GM23248 (cell line): ENCODE measurements around the gene CASQ1. TPM values are rescaled to one million over a fixed set of nuclear protein-coding genes. Genes with fewer than 3 reads are reported as not detected.
A peak's percentile ranks its signal among the peaks of the same experiment; 100 is the strongest.

Experiments
- DNase-seq: peaks from one replicate; pipeline ENCODE4 v3.0.0-alpha.2; 2015
- H2AFZ ChIP-seq: fragments of 200-600 bp; sonication (generic); 2 replicates; pipeline ENCODE4 v1.6.1; 2016; ENCODE audit warnings: antibody characterized with exemption
- H3F3A ChIP-seq: fragments of 200-600 bp; sonication (generic); 2 replicates; pipeline ENCODE4 v1.6.1; 2016; ENCODE audit warnings: mild to moderate bottlenecking, antibody characterized with exemption, mixed run types; ENCODE audit not compliant: insufficient read depth
- H3K27ac ChIP-seq: fragments of 200-600 bp; sonication (generic); 2 replicates; pipeline ENCODE4 v1.5.1; 2016; ENCODE audit warnings: mild to moderate bottlenecking
- H3K27me3 ChIP-seq: fragments of 200-600 bp; sonication (generic); replicated peaks from 2 replicates; pipeline ENCODE4 v1.6.1; 2016; ENCODE audit warnings: mild to moderate bottlenecking; ENCODE audit not compliant: insufficient read depth
- H3K36me3 ChIP-seq: fragments of 200-600 bp; sonication (generic); 2 replicates; pipeline ENCODE4 v1.6.1; 2016; ENCODE audit warnings: low read depth, mild to moderate bottlenecking
- H3K4me1 ChIP-seq: fragments of 200-600 bp; sonication (generic); 2 replicates; pipeline ENCODE4 v1.6.1; 2016; ENCODE audit warnings: mild to moderate bottlenecking; ENCODE audit not compliant: insufficient read depth
- H3K4me2 ChIP-seq: fragments of 200-600 bp; sonication (generic); one replicate; pipeline ENCODE4 v1.6.1; 2016; ENCODE audit warnings: mild to moderate bottlenecking; ENCODE audit not compliant: unreplicated experiment
- H3K4me3 ChIP-seq: fragments of 200-600 bp; sonication (generic); 2 replicates; pipeline ENCODE4 v1.5.1; 2016; ENCODE audit warnings: mild to moderate bottlenecking
- H3K79me2 ChIP-seq: fragments of 200-600 bp; sonication (generic); 2 replicates; pipeline ENCODE4 v1.6.1; 2016; ENCODE audit warnings: mild to moderate bottlenecking; ENCODE audit not compliant: insufficient read depth
- H3K9ac ChIP-seq: fragments of 200-600 bp; sonication (generic); 2 replicates; pipeline ENCODE4 v1.6.1; 2016; ENCODE audit warnings: mild to moderate bottlenecking
- H3K9me2 ChIP-seq: fragments of 200-600 bp; sonication (generic); 2 replicates; pipeline ENCODE4 v1.6.1; 2016; ENCODE audit warnings: mixed run types, mild to moderate bottlenecking, moderate library complexity; ENCODE audit not compliant: insufficient read depth
- H3K9me3 ChIP-seq: fragments of 200-600 bp; sonication (generic); one replicate; pipeline ENCODE4 v1.6.1; 2017; ENCODE audit warnings: low read depth
- H4K20me1 ChIP-seq: fragments of 200-600 bp; sonication (generic); 2 replicates; pipeline ENCODE4 v1.6.0; 2016; ENCODE audit not compliant: insufficient read depth
- EZH2 ChIP-seq: fragments of 200-600 bp; sonication (generic); IDR thresholded peaks from 2 replicates; pipeline ENCODE4 v1.6.1; 2018; ENCODE audit warnings: antibody characterized with exemption, mild to moderate bottlenecking; ENCODE audit not compliant: insufficient read depth, poor library complexity, severe bottlenecking
- EZH2phosphoT487 ChIP-seq: fragments of 200-600 bp; sonication (generic); IDR thresholded peaks from 2 replicates; pipeline ENCODE4 v1.6.1; 2018; ENCODE audit warnings: antibody characterized with exemption, moderate library complexity, mild to moderate bottlenecking, low read depth; ENCODE audit not compliant: insufficient read depth
- WGBS, 2 experiments: methylation state at CpG; one replicate each; pipeline ENCODE4 v1.1.6; 2015 to 2017; ENCODE audit warnings: low lambda C conversion rate in 2 of 2, low coverage in 1 of 2; ENCODE audit errors: missing lambda C conversion rate in 2 of 2; 5-methylcytosine and 5-hydroxymethylcytosine counted together
- in situ Hi-C: fragments of 300-500 bp; cut with MboI; formaldehyde crosslinking; loops from 2 replicates; pipeline ENCODE4 v1.15.0; 2020
- polyA plus RNA-seq: library from polyadenylated mRNA; unstranded; fragments of >200 nt; fragmentation: Nextera tagmentation; extraction: Ambion mirVana; gene quantifications from 2 replicates; pipeline ENCODE4 v1.2.1, GENCODE V29; 2016
- total RNA-seq: library from RNA; depleted of rRNA; stranded (reverse); fragments of >200 nt; shearing (Covaris generic); gene quantifications from 2 replicates; pipeline ENCODE4 v1.2.3, GENCODE V29; 2014

Gene CASQ1
- total and polyA plus RNA-seq, 2 experiments from 2014 or later = 0.11 TPM; not detected in 1

DNA sequence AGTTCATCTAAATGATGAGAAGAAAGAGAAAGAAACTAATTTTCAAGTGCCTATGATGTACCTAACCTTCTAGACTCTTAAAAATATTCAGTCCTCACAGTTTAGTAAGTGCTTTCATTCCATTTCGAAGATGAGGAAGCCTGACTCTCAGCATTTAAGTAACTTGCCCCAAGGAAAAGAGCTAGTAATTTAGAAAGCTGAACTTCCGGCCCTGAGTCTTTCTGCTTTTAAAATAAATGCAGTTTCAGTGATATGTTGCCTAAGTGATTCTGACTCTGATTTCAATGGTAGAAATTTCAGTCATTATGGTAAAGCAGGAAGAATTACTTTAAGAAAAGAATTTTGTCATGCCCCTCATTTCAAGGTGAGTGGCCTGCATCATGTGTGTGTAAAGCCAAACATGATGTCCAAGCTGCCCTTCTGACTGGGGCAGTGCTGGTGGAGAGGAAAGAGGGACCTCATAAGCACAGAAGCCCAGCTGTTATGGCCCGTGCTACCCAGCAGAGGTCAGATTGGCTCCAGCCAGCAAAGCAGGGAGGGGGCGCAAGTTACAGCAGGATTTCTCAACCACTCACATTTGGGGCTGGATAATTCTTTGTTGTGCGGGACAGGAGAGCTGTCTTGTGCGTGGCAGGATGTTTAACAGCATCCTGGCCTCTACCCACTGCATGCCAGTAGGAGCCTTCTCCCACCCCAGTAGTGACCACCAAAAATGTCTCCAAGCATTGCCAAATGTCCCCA is 28.2 kb upstream of the CASQ1 start:
- WGBS, 2 experiments = 48 to 53% methylated on average over 6 of the region's 6 CpGs
- H4K20me1 ChIP-seq = no peaks in the 10 kb centered on the region
- no peak for TF ChIP-seq EZH2
- TF ChIP-seq EZH2phosphoT487 = no peak
- peak; percentile 62 for DNase-seq
- no peaks in the 10 kb centered on the region for H3K79me2 ChIP-seq
- H3K4me3 ChIP-seq = no peak overlapping the region
- no peaks in the 10 kb centered on the region for H3K9me3 ChIP-seq
- H3K4me2 ChIP-seq = no peak overlapping the region
- no peaks in the 10 kb centered on the region for H3F3A ChIP-seq
- in situ Hi-C loops = no loop called here
- no peak overlapping the region for H3K27ac ChIP-seq
- no peaks in the 10 kb centered on the region for H3K27me3 ChIP-seq
- no peaks in the 10 kb centered on the region for H3K9me2 ChIP-seq
- no peak overlapping the region for H3K9ac ChIP-seq
- H2AFZ ChIP-seq = no peak overlapping the region
- H3K4me1 ChIP-seq = no peaks in the 10 kb centered on the region
- no peaks in the 10 kb centered on the region for H3K36me3 ChIP-seq

DNA sequence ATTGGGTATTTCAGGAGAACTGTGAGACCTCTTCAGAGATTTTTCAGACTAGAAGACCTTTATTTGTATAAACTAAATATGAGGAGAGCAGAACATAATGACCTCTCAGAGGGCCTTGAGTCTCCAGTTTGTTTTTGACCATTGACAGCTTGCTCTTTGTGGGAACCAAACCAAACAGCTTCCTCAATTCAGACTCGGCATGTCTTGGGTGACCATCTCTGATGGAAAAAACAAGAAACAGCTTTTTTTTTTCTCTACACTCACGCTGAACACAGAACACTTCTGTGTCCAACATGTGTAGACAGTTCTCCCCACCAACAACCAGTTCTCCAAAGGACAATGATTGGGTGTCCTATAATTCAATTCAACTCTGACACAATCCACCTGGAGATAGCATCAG is 27.4 kb upstream of the CASQ1 start:
- no peaks in the 10 kb centered on the region for H3K79me2 ChIP-seq
- no peak overlapping the region for H3K4me2 ChIP-seq
- no peak overlapping the region for H3K9ac ChIP-seq
- in situ Hi-C loops = no loop called here
- no peak overlapping the region for H2AFZ ChIP-seq
- no peaks in the 10 kb centered on the region for H3K9me2 ChIP-seq
- H3F3A ChIP-seq = no peaks in the 10 kb centered on the region
- H3K36me3 ChIP-seq = no peaks in the 10 kb centered on the region
- H3K9me3 ChIP-seq = no peaks in the 10 kb centered on the region
- H4K20me1 ChIP-seq = no peaks in the 10 kb centered on the region
- no peak for TF ChIP-seq EZH2phosphoT487
- TF ChIP-seq EZH2 = no peak
- WGBS, 2 experiments = 78 to 86% methylated on average over 2 of the region's 2 CpGs
- no peaks in the 10 kb centered on the region for H3K27me3 ChIP-seq
- no peak overlapping the region for H3K4me3 ChIP-seq
- H3K27ac ChIP-seq = no peak overlapping the region
- no peak for DNase-seq
- H3K4me1 ChIP-seq = no peaks in the 10 kb centered on the region

DNA sequence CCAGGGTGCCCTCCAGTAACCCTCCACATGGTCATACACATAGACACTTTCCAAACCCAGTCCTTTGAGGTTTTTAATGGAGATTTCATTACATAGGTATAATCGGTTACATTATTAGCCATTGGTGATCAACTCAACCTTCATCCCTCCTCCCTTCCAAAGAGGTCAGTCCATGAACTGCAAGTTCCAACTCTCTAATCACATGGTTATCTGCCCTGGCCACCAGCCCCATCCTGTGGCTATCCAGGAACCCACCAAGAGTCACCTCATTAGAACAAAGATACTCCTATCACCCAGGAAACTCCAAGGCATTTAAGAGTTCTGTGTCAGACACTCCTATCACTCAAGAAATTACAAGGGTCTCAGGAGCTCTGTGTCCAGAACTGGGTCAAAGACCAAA is 26.8 kb upstream of the CASQ1 start:
- Histone ChIP-seq H3K27me3 (no peaks in the 10 kb centered on the region), H3K4me3 (no peak overlapping the region), H3K27ac (no peak overlapping the region), H2AFZ (no peak overlapping the region), H3K36me3 (no peaks in the 10 kb centered on the region), H3K4me1 (no peaks in the 10 kb centered on the region), H3F3A (no peaks in the 10 kb centered on the region), H3K79me2 (no peaks in the 10 kb centered on the region), H3K9ac (no peak overlapping the region), H3K9me3 (no peaks in the 10 kb centered on the region), H3K4me2 (no peak overlapping the region), H4K20me1 (no peaks in the 10 kb centered on the region), H3K9me2 (no peaks in the 10 kb centered on the region)
- TF ChIP-seq EZH2 = no peak
- TF ChIP-seq EZH2phosphoT487 = no peak
- WGBS, 2 experiments = 82 to 100% methylated on average over 1 of the region's 1 CpG
- in situ Hi-C loops = no loop called here
- peak; percentile 29 for DNase-seq

DNA sequence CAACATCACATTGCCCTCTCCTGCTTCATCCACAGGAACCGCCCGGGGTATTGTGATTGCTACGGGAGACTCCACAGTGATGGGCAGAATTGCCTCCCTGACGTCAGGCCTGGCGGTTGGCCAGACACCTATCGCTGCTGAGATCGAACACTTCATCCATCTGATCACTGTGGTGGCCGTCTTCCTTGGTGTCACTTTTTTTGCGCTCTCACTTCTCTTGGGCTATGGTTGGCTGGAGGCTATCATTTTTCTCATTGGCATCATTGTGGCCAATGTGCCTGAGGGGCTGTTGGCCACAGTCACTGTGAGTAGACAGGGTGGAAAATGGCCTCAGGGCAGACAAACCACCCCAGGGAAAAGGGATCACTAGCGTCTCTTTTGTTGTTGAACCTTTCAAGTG is 26.3 kb upstream of the CASQ1 start:
- in situ Hi-C loops = no loop called here
- Histone ChIP-seq H3K4me1 (no peaks in the 10 kb centered on the region), H4K20me1 (no peaks in the 10 kb centered on the region), H2AFZ (no peak overlapping the region), H3K4me3 (no peak overlapping the region), H3K36me3 (no peaks in the 10 kb centered on the region), H3K9ac (no peak overlapping the region), H3K9me2 (no peaks in the 10 kb centered on the region), H3K79me2 (no peaks in the 10 kb centered on the region), H3K27me3 (no peaks in the 10 kb centered on the region), H3K9me3 (no peaks in the 10 kb centered on the region), H3K27ac (no peak overlapping the region), H3K4me2 (no peak overlapping the region), H3F3A (no peaks in the 10 kb centered on the region)
- TF ChIP-seq EZH2phosphoT487 (no peak), EZH2 (no peak)
- no peak for DNase-seq
- WGBS, 2 experiments = 81 to 83% methylated on average over 10 of the region's 10 CpGs
